HG02943 (cell line): Measurements from ENCODE around the gene ATP2A3.
A peak's percentile ranks its signal among the peaks of the same experiment; 100 is the strongest.

ENCODE experiments used
- ATAC-seq: cut with Tn5 transposase; IDR thresholded peaks from one replicate; pipeline ENCODE4 v1.9.1; 2021; ENCODE audit warnings: mild to moderate bottlenecking, low read depth, moderate library complexity; ENCODE audit not compliant: unreplicated experiment

The ATP2A3 gene

GRCh38 chr17:3915995-3916696 lies 48.1 kb downstream of the ATP2A3 start, which contains the start of gene P2RX1:
Gene P2RX1, minus strand, starts transcription at chr17:3916465. Its CDS starts 240 bp downstream, at chr17:3916225.
- ATAC-seq, result no peak

GRCh38 chr17:3915581-3915994 lies 48.6 kb downstream of the ATP2A3 start:
- no peak for ATAC-seq

DNA sequence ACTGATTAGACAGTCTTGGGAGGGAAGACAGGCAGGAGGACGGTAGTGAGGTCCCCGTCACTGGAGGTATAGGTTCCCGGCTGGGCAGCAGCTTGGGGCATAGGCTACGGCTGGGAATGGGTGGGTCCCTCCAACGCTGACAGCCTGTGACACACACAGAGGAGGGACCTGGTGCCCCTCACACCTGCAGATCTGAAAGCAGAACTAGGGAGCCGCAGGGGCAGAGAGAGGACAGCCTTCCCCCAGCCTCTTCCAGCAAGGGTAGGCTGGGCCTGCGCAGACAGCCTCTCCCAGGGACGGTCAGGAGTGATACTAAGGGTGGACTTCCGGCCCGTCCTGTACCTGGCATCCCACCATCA lies 49.9 kb downstream of the ATP2A3 start:
- ATAC-seq, result peak; percentile 50

DNA sequence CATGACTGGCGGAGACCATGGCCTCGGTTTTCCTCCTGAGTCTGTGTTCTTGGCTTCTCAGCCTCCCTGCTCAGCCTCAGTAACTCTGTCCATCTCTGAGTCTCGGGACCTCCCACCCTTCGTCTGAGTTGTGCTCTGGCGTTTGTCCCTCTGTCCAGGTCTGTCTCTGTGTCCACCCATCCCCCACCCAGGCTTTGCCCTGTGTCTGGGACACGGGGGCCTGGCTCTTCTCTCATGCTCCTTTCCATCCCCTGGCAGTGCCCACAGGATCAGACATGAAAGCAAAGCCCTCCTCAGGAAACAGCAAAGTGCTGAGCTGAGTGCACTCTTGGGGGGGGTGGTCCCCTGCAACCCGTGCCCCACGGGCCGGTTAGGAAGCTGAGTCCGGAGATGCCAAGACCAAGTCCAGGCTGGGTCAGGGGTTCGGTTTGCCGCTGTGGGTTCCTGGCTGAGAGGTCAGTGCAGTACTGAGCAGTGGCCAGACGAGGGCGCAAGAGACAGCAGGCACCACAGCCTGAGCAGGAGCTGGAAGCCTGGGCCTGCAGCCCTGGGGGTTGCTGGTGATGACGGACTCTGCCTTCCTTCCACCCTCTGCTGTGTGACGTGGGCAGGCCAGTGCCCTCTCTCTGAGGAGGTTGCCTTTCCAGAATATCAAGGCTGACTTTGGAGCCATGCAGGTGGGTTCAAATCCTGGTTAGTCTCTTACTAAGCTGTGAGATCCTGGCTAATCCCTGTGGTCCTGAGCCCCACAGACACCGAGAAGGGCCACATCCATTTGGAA lies 50.5 kb downstream of the ATP2A3 start:
- peak; percentile 43 for ATAC-seq

GRCh38 chr17:3912827-3913226 lies 51.4 kb downstream of the ATP2A3 start:
- ATAC-seq, result no peak

- ATAC-seq, result peak; percentile 44
Measured at GRCh38 chr17:3911271-3912053, 52.8 kb downstream of the ATP2A3 start.

GRCh38 chr17:3910420-3911270 lies 53.6 kb downstream of the ATP2A3 start:
- ATAC-seq, result no peak

- ATAC-seq, result no peak
Measured at GRCh38 chr17:3909257-3909656, 55.0 kb downstream of the ATP2A3 start.

GRCh38 chr17:3907483-3908216 lies 56.6 kb downstream of the ATP2A3 start:
- no peak for ATAC-seq

DNA sequence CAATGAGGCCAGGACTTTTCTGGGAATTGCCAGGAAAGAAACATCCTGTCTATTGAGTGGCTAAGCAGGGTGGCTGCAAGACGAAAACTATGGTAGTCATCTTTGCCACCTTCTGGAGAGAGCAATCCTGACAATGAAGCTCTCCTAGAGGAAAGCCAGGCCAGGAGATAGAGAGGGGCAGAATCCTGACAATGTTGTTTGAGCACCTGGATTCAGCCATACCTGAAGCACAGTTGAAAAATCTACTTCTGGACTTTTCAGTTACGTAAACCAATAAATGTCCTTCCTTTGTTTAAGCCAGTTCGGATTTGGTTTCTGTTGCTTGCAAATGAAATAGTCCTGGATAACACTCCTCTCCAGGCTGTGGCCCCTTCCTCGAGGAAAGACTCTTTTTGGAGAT lies 57.4 kb downstream of the ATP2A3 start:
- no peak for ATAC-seq

- ATAC-seq, result no peak
Measured at GRCh38 chr17:3905017-3905520, 59.2 kb downstream of the ATP2A3 start.

DNA sequence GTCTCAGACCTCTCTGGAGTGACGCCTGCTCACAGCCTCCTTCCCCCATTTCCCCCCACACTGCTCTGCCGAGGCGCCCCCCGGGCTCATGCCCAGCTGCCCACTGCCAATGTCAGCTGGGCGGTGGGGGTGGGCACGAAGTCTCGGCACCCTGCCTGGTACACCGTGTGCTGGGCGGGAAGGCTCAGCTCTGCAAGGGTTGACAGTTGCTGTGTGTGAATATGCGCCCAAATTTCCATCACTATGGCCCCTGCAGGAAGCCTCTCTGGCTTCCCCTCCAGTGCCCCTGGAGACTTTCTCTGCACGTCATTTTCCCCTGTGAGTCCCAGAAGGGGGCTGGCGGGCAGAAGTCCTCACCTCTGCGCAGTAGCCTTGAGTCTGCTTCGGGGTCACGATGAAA lies 59.7 kb downstream of the ATP2A3 start:
- no peak for ATAC-seq

GRCh38 chr17:3903881-3904290 lies 60.4 kb downstream of the ATP2A3 start:
- ATAC-seq, result no peak

- ATAC-seq, result no peak
Measured at GRCh38 chr17:3903051-3903825, 61.0 kb downstream of the ATP2A3 start.

DNA sequence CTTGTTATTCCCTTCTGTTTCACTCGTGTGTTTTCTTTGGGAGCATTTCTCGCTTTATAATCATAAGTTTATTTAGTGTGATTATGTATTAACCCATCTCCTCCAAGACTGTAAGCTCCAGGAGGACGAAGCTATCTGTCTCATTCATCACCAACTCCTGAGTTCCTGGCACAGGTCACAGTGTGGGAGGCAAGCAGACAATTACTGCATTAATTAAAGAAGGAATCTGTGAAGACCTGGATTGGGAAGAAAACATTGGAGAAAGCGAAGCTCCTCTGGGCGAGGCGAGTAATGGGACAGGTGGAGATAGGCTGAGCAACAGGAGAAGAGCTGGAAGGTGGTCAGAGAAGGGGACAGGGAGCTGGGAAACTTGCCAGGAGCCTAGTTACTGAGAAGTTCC lies 63.6 kb downstream of the ATP2A3 start:
- no peak for ATAC-seq

DNA sequence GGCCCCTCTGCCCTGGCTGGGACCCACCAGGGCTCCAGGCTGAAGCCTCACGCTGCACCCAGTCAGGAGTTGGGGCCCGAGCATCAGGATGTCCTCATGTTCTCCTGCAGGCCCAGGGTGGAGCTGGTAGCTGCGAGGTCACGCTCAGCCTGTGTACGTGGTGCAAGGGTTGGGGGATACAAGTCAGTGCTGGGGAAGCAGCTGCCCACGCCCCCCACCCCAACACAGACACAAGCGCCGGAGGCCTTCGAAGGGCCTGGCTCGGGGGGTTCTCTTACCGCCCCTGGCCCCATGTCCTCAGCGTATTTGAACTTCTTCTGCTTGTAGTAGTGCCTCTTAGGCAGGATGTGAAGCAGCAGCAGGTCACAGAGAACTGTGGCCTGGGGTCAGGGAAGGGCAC lies 66.5 kb downstream of the ATP2A3 start:
- ATAC-seq, result no peak

GRCh38 chr17:3896968-3897235 lies 67.3 kb downstream of the ATP2A3 start:
- no peak for ATAC-seq

- no peak for ATAC-seq
Measured at GRCh38 chr17:3896108-3896967, 67.9 kb downstream of the ATP2A3 start.
